Activated naive CD4-positive, alpha-beta T cell treated with anti-CD3 and anti-CD28 coated beads, Interleukin-2, amount 50 U/mL, for 16 hours (primary cell): ENCODE results near the gene KIAA1210.

Experiments used
- DNase-seq: peaks from one replicate; pipeline ENCODE4 v3.0.0-alpha.2; 2020

Gene KIAA1210

DNA sequence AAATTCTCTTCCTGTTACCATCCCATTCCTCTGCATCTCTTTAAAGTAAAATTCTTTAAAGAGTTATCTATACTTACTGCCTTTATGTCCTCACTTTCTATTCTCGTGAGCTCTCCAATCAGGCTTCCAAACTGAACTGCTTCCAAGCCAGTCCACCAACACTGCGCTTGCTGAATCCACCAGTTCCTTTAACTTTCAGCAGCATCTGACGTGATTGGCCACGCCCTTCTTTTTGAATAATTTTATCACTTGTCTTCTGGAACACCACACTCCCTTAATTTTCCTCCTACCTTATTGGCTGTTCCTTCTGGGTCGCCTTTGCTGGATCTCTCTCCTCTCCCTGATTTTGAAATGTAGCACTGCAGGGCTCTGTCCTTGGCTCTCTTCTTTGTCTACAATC, at the start of gene KIAA1210:
TSS of gene KIAA1210 (minus strand) at position 163 of the 400 bp plus-strand sequence. CDS start 4,170 bp downstream, outside the sequence.
- DNase-seq, result no peak

DNA sequence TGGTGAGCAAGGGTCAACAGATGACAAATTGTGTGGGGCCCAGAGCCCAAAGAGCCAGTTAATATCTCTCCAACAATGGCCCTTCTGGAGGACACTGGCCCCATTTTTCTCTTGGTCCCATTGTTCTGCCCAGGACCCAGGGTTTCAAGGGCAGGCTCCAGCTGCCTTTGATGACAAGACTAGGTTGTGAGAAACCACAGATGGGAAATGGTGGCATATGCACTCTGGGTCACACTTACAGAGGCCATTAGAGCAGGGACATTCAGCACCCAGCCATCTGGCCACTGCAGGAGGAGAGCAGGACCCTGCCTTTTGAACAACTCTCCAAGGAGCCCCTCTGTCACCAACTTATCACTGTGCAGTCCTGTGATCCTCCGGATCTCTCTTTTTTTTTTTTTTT, 49.7 kb upstream of the KIAA1210 start:
- no peak for DNase-seq

DNA sequence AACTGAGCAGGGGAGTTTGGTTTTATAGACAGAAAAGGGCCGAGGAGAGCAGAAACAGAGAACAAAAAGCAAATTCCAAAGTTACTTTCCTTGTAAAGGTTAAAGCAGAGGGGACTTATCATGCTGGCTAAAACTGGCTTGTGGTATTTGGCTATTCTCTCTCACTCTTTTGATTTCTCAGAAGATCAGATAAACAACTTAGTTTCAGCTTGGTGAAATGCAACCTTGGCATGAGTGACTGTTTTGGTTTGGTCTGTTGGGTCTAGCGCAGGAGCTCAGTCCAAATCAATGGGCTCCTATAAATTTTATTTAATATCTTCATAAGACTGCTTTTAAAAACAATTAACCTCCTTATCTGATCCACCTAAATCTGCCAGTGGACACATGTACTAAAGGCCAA, 47.3 kb upstream of the KIAA1210 start:
- DNase-seq, result no peak

DNA sequence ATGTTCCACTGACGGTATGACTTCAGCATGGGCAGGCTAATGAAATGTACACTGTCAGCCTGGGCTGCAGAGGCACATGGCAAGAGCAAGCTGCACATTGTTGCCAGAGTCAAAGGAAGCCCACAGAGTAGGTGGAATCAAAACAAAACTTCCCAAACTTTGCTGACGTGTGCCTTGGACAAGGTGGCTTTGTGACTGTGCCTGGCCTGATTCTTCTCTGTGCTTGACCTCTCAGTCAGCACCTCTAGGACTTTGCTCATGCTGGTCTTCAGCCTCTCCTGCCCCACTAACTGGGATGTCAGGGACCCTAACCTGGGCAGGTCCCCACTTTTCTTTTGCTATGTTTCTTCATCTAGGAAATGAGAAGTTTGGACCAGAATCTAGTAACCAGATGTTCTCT, 40.5 kb upstream of the KIAA1210 start:
- no peak for DNase-seq

DNA sequence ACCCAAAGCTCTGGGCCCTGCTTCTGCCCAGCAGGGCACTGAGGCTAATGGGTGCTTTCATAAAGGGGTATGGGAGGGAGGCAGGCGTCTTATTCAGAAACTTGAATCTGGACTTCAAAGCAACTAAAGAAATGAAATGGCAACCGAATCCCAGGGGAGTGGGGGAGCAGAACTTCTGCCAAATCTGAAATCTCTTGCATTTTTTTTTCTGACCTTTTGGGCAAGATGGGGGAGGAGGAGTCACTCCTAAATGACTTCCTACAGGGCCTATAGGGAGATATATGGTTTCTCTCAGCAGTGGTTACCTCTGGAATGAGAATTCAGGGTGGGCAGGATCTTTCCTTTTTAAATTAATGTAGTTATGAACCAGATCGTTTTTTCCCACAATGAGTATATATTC, 30.6 kb upstream of the KIAA1210 start:
- DNase-seq, result no peak

DNA sequence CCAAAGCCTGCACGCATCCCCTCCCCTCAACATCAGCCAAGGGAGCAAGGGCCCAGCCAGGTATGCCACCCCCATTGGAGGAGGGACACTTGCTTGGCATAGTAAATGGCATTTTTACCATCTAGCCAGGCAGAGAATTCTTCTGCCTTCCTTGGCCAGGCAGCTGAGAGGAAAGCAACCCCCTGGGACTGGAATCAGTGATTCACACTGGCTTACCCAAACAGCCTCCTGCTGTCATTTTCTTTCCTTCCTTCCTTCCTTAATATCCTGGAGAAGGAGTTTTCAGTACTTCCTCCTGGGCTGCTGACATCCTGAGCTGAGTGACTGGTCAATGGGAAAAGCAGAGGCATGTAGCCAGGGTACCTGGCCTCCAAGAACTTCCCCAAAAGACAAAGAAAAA, 28.6 kb upstream of the KIAA1210 start:
- DNase-seq, result no peak

DNA sequence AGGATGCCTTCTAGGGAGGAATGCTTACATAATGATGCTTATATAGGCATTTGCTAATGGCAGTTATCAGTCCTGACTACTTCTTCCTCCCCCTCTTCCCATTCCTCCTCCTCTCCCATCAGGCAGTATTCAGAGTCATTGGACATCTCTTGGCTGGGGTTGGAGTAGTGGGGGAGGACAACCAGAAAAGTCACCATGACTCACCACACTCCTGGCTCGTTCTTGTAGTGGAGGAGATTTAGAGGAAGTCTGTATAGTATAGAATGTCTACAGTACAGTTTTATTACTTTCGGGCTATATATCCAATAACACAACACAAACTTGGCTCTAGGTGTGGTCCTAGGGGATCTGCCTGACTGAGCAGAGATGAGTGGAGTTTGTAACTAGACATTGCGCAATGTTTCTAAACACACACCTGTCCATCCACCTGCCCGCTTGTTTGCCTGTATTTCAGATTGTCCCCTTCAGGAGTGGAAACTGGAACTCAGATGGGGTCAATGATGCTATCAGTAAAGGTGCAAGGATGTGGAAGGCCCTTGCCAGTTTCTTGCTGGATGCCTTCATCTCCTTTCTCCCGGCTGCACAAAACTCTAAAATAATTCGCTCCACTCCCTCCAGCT, 27.9 kb upstream of the KIAA1210 start:
- DNase-seq, result no peak

DNA sequence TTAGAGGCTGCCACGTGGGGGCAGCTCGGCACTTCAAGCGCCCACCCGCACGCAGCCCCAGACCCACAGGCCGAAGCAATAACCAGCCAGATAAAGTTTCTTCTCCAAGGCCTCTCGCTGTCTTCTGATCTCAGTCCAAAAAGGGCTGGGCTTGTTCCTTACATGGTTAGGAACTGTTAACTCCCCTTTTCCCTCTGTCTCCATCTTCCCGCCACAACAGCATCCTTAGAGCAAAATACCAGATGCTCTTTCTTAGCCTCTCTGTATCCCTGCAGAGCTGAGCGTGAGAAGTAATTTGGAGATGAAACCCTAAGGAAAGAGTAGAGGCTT, 23.4 kb upstream of the KIAA1210 start:
- no peak for DNase-seq

DNA sequence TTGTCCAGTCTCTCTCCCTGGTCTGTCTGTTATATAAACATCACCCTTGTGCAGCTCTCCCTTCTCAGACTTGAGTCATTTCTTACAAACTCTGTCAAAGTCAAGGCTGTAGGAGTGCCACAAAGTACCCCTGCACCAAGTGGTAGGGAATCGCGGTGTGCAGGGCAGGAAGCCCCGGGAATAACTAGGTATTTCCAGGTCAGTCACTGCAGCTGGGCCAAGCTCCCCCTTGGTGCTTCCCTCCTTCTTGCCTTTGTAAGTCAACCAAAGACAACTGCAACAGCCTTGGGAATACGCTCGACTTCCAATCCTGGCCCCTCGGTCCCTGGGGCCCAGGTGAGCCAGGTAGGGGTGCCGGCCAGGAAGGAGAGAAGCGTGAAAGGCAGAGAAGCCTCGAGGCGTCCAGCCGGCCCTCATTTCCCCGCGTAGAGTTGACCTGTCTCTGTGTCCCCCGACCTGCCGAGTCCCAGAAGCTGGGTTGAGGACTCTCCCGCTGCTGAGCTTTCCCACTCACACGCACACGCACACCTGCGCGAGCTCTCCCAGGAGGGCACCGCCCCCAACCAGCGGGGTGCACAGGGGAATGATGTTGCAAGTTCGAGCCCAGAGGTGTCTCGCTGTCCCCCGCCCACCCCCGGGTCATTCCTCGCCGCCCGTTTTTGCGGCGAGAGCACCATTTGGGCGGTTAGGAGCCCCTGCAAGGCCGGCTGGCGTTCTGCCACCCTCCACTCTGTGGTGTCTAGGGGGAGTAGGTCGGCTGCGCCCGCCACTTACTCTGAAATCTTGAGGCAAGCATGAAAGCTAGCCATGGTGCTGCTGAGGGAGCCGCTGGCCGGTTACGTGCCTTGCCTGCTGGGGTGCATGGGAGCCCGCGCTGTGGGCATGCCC, 22.8 kb upstream of the KIAA1210 start:
- no peak for DNase-seq

DNA sequence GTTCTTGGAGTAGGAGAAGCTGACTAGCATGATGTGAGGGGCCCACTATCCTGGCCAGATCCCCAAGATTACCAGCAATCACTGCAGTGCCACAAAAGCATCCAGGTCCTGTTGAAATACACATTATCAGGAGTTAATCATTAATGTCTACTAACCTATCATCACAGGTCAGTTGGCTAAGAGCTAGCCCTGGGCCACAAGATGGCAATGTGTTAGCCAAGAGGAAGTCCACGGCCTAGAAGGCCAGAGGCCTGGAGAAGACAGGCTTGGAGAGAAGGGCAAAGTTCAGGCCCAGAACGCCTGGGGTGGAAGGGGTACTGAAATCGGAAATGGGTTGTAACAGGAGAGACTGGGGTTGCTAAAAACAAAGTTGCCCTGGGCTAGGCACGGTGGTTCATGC, 19.9 kb upstream of the KIAA1210 start:
- DNase-seq, result no peak

DNA sequence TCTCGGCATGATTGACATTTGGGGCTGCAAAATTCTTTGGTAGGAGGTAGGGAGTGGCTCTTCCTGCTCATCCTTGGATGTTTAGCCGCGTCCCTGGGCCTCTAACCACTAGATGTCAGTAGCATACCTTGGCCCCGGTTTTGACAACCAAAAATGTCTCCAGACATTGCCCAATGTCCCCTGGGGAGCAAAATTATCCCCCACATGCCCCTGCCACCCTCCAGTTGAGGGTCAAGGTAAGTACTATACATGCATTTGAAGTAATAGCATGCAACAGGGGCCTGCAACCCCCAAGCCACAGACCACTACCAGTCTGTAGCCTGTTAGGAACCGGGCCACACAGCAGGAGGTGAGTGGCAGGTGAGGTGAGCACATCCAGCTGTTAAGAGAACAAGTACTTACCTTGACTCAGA, 17.6 kb upstream of the KIAA1210 start:
- DNase-seq, result no peak

DNA sequence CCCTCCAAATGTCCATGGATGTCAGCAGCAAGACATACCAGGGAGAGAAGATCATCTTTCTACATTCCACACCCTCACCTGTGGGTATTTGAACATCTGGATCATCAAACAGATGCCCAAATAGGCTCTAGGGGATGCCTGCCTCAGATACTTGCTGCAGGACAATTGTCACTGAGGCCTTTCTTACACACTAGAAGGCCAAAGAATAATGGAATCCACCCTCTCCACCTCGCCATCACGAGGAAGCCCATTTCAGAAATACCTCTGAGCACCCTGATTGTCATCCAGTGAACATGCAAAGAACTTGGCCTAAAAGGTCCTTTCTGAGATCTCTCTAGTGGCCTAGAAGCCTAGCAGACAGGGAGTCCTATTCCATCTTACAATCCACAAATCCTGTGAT, 6.9 kb upstream of the KIAA1210 start:
- no peak for DNase-seq

DNA sequence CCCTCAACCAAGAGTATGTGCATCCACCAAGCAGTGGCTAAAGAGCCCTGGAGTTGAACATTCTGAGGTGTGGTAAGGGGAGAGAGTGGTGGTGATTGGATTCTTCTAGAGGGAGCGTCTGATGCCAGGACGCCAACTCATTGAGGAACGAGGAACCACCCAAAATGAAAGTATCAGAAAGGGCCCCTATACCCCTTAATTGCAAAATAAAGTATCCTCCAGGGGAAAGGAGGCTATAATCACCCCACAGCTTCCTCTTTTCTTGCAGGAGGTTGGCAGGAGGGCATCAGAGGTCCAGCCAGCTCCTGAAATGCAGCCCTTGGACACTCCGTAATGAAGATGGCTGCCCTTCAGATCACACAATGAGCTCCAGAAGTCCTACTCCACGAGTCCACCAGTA, 5.3 kb upstream of the KIAA1210 start:
- no peak for DNase-seq

DNA sequence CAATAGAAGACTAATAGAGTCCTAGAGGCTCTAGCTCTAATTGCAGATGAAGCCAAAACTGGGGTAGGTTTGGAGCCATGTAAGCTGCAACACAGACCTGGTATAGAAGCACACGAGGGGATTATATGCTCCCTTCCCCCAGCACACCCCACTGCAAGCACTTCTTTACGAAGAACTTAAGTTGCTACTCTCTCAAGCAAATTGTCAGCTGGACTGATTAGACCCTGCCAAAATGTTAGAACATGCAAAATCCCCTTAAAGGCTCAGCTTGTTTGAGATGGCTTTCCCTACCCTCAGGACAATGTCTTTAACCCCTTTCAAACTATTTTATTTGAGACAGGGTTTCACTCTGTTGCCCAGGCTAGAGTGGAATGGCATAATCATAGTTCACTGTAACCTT, 4.7 kb upstream of the KIAA1210 start:
- DNase-seq, result no peak

DNA sequence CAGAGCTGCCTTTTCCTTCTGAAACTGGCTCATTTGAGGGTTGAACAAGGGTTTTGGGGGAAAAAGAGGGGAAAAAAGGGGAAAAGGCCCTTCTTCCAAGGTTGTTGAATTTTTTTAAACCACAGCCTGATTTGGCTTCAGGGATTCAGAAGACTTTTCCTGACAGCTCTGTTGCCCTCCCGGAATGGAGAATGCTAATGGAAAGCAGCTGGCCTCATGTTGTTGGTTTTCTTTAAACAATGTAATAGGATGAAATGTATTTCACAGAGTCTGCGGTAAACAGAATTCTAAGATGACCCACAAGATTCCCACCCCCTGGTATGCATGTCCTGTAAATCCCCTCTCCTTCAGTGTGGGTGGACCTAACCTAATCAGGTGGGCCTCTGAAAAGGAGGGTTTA, 3.3 kb upstream of the KIAA1210 start:
- DNase-seq, result no peak

DNA sequence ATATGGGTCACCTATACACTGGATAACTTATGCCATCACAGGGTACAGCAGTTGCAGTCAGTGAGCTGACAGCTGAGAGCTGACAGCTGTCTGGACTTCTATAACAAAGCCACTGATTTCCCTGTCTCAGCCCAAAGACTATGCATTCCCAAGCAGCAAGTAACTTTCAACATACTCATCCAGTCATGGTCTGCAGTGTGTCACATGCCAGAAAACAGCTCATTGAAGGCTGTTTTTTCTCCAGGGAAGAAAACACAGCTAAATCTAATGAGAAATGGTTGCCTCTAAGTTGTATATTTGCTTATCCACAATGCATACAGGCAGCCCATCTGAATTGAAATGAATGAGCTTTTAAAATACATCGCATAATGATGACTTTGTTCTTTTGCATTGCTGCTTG, 6.3 kb downstream of the KIAA1210 start:
- no peak for DNase-seq

DNA sequence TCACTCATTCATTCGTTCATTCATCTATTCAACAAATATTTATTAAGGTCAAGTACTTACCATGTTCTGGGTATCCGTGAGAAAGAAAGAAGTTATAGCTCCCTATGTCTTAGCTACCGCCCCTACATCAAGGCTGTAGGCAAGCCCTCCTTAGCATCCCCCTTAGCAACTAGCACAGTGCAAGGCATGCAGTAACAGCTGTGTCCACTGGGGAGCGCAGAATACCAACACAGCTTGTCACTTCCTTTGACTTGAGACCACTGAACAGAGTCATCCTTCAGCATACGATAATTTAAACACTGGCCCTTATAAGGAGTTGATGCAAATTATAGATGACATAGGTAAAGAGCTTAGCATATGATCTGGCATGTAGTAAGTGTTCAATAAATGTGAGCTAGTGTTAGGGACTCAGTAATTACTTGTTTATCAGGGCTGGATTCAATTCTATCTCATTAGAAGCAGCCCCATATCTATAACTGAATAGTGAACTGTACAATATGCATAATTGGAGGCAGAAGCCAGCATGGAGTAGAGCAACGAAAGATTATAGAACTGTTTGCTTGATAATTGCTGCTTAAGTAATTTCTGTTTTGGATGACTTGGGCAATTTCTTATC, 8.7 kb downstream of the KIAA1210 start:
- DNase-seq, result peak; percentile 47

DNA sequence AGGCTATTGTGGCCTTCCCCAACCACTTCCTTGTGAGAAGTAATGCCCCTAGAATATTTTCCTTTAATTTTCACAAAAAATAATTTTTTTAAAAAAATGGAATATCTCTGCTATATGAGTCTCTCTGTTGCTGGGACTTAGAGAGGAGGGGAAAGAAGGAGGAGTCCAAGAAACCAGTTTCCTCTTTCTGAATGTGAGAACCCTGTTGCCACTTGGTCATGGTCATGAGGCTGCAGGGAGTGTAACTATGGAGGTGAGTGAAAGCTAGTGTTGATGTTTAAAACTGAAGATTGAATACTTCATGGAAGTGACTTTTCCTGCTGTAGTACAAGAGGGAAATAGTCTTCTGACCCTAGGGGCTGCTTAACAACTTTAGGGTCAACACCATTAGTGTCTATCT, 20.4 kb downstream of the KIAA1210 start:
- no peak for DNase-seq

DNA sequence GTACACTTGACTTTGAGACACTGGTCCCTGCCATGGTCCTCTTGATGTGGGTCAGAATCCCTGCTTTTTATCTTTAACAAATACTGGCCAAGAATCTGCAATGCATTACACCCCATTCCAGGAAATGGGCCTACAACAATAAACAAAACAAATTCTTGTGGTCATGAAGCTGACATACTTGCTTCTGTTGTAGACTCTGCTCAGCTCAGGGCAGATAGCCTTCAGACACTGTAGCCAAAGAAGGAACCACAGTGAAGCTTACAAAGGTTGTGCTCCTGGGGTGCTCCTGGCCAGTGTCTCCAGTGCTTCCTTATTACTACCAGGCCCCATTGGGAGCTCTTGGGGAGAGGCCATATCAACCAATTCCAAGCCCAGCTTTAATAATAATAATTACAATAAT, 21.8 kb downstream of the KIAA1210 start:
- no peak for DNase-seq

DNA sequence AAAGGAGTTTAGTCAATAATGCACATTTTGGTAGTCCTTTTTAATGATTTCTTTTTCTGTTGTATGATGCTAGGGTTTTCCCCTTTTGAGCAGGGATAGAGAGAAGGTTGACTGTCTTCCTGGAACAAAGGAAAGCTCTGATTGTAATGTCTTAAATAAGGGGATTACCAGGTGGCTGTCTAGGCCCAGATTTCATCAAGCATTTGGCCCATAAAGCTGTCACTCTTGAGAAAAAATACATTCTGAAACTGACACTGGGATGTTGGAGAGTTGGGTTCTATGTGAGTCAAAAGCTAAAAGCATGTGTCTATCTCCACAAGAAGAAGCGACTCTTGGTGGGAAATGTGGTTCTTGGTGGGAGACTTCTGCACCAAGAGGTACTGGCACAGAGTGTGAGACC, 26.4 kb downstream of the KIAA1210 start:
- DNase-seq, result no peak

DNA sequence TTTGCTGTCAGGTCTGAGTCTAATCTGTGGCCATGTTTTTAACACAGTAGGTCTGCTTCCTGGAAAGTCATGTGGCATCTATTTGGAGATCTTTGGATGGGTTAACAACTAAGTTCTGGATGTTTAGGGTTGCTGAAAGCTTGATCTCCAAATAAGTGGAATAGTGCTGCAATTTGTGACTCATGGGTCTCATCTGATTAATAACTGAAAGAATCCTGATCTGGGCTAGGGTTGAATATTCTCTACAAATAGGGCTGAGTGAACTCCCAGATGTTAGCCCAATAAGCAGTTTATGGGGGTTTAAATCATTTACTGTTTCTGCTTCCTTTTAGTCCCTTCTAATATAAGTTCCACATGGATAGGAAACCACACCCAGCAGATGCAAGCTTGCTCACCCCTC, 31.7 kb downstream of the KIAA1210 start:
- DNase-seq, result no peak

DNA sequence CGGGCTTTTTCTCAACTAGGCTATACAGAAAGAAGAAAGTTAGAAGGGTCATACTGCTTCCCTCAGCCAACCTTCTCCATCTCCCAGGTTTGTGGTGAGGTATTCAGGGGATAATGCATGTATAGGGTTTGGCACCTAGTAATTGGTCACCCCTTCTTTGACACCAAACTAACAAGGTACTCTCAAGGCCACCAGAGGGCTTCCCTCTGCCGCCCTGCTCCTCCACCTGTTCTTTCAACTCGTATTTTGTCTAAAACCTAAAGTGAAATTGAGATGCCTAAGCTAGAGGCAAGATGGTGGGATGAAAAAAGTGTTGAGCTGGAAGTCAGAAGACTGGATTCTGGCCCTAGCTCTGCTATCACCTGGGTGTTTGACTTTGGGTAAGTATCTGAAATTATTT, 32.8 kb downstream of the KIAA1210 start:
- DNase-seq, result no peak

DNA sequence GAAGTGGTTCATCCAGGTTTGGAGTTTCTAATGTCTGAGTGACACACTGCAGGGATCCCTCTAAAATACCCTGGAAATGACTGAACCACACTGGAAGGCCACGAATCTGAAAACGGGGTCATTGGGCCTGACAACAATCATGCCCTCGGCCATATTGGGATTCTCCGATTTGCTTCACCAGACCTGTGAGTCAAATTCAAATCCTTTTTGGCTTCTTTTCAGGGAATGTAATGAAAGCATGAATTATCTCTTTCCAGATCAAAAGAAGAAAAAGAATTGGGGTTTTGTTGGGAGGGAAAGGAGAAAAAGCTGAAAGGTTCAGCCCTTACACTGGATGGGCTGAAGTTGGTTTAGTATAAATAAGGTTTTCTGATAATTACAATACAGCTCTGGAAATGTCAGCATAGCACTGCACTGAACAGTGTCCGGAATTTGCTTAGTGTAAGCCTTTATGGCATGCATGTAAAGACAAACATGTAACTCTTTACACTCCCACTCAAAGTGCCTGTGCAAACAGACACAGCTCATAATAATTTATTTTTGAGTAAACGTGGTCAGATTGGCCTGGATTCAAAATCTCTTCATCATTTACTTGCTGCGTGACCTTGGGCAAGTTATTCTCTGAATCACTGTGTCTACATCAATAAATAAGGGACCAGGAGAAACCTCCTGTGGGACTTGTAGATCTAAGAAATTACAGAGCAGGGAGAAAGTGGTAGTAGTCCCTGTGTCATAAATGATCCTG, 33.4 kb downstream of the KIAA1210 start:
- DNase-seq, result no peak

DNA sequence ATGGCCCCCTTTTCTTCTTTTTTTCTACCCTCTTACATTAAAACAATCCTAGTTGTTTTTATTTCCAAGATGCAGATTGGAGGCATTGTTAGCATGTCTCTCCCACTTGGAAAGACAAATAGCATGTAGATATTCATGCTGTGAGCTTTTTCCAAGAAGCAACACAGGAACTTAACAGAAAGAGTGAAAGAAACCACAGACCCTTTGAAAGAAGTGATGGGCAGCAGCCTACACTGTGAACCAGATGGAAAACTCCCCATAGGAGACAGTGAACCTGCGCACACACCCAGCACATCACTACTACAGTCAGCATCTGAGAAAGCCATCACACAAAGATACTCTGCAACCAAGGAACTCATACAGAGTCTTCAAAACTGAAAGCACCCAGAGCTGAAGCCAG, 37.0 kb downstream of the KIAA1210 start:
- DNase-seq, result no peak
